ENCODE measurements around the gene MUC13.

DNA sequence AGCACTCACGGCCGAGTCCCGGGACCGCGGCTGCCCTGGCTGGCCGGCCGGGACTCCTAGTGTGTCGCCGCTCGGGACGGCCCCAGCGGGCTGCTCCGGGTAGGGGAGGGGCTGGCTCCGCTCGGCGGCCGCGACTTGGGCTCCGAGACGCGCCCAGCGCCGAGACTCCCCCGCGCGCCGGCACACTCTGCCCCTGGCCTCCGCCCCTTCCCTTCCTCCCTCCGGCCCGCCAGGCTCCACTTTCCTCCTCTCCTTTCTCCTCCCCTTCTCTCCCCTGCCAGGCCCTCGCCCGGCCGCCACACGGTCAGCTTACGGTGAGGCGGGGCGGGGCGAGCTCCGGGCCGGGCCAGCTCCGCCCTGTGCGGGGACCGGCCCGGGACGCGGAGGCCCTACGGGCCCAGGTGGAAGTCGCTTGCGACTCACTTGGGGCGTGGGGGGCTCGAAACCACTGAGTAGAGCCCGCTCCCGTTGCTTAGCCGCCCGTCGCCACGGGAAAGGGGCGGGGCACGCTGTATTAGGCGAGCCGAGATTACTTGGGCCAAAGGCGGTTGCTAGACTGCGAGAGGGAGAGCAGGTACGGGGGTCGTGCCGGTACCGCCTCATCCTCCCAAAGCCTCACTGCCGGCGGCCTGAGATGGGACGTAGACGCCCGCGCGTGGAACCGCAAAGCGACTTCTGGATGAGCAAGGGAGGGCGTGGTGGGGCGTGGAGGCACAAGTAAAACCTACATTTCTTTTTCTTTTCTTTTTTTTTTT lies 47.2 kb downstream of the MUC13 start, which contains the start of gene ITGB5:
- TF ChIP-seq, protein P1, sequence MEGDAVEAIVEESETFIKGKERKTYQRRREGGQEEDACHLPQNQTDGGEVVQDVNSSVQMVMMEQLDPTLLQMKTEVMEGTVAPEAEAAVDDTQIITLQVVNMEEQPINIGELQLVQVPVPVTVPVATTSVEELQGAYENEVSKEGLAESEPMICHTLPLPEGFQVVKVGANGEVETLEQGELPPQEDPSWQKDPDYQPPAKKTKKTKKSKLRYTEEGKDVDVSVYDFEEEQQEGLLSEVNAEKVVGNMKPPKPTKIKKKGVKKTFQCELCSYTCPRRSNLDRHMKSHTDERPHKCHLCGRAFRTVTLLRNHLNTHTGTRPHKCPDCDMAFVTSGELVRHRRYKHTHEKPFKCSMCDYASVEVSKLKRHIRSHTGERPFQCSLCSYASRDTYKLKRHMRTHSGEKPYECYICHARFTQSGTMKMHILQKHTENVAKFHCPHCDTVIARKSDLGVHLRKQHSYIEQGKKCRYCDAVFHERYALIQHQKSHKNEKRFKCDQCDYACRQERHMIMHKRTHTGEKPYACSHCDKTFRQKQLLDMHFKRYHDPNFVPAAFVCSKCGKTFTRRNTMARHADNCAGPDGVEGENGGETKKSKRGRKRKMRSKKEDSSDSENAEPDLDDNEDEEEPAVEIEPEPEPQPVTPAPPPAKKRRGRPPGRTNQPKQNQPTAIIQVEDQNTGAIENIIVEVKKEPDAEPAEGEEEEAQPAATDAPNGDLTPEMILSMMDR (IDR thresholded peaks at IDR 0.05) = no peak
- no peak for TF ChIP-seq EZH2phosphoT487 (IDR thresholded peaks at IDR 0.05)

All from neural progenitor cell (in vitro differentiated cells).